Mammary epithelial cell (primary cell): Measurements from ENCODE around the gene TMEM212.

Experiments
- EZH2 ChIP-seq: IDR thresholded peaks from 2 replicates; pipeline ENCODE4 v1.6.1; 2012; ENCODE audit warnings: low read length, inconsistent platforms, borderline replicate concordance
- TF ChIP-seq, protein P1 (sequence below), 2 donors: IDR thresholded peaks in 1 of 2; conservative IDR thresholded peaks in 1 of 2; 2 replicates each; pipeline ENCODE4 v1.5.1; 2011 to 2012; ENCODE audit warnings: inconsistent platforms in 2 of 2, low read length in 2 of 2, mild to moderate bottlenecking in 2 of 2, control low read depth in 1 of 2, low read depth in 1 of 2; ENCODE audit not compliant: insufficient read depth in 1 of 2; ENCODE audit errors: extremely low read depth in 1 of 2

GRCh38 chr3:171907761-171908160, 64.6 kb downstream of the TMEM212 start:
- TF ChIP-seq, protein P1, sequence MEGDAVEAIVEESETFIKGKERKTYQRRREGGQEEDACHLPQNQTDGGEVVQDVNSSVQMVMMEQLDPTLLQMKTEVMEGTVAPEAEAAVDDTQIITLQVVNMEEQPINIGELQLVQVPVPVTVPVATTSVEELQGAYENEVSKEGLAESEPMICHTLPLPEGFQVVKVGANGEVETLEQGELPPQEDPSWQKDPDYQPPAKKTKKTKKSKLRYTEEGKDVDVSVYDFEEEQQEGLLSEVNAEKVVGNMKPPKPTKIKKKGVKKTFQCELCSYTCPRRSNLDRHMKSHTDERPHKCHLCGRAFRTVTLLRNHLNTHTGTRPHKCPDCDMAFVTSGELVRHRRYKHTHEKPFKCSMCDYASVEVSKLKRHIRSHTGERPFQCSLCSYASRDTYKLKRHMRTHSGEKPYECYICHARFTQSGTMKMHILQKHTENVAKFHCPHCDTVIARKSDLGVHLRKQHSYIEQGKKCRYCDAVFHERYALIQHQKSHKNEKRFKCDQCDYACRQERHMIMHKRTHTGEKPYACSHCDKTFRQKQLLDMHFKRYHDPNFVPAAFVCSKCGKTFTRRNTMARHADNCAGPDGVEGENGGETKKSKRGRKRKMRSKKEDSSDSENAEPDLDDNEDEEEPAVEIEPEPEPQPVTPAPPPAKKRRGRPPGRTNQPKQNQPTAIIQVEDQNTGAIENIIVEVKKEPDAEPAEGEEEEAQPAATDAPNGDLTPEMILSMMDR (conservative IDR thresholded peaks at IDR 0.05 in 1 of 2, IDR thresholded peaks at IDR 0.05 in 1 of 2; ENCODE audit: extremely low read depth in 1 of 2, insufficient read depth in 1 of 2, low read depth in 1 of 2, low read length in 2 of 2), result no peak
- TF ChIP-seq EZH2, result no peak
